H1 (cell line): ENCODE measurements around the gene VEPH1. TPM values are rescaled to one million over a fixed set of nuclear protein-coding genes. Genes with fewer than 3 reads are reported as not detected.

Experiments used
- CTCF ChIA-PET: fragments of 300-600 bp; sonication (Branson Sonifier 250); formaldehyde crosslinking; loops from one replicate; lab custom pipeline; 2021; ENCODE audit not compliant: partially characterized antibody; lab: Charles Lee
- POLR2A ChIA-PET: fragments of 300-600 bp; sonication (Branson Sonifier 250); formaldehyde crosslinking; loops from one replicate; lab custom pipeline; 2021; ENCODE audit warnings: inconsistent platforms; ENCODE audit not compliant: partially characterized antibody; lab: Charles Lee
- DNase-seq, 2 experiments: peaks; one replicate each; pipeline versions ENCODE4 v3.0.0 to v3.0.0-alpha.2; 2010 to 2022; ENCODE audit warnings: low spot score in 2 of 2, low read depth in 1 of 2, mixed read lengths in 1 of 2
- FAIRE-seq: peaks from 2 replicates; lab custom pipeline; 2011; peaks lifted over from hg19 to GRCh38; lab: Jason Lieb, UNC
- H2AFZ ChIP-seq: 2 replicates; pipeline ENCODE4 v1.8.1; 2012; ENCODE audit warnings: low read length, inconsistent platforms
- H2AK5ac ChIP-seq: 2 replicates; pipeline ENCODE4 v1.6.1; 2013; ENCODE audit warnings: low read depth, low read length
- H2BK120ac ChIP-seq: replicated peaks from 2 replicates; pipeline ENCODE3; 2013; ENCODE audit warnings: low read depth, low read length, inconsistent platforms
- H2BK12ac ChIP-seq: 2 replicates; pipeline ENCODE4 v1.6.1; 2013; ENCODE audit warnings: low read depth, low read length
- H2BK15ac ChIP-seq: 2 replicates; pipeline ENCODE4 v1.6.1; 2013; ENCODE audit warnings: low read length
- H2BK20ac ChIP-seq: 2 replicates; pipeline ENCODE4 v1.6.1; 2013; ENCODE audit warnings: low read length
- H2BK5ac ChIP-seq: 2 replicates; pipeline ENCODE4 v1.6.1; 2013; ENCODE audit warnings: low read depth, low read length
- H3K14ac ChIP-seq: 2 replicates; pipeline ENCODE4 v1.6.1; 2013; ENCODE audit warnings: inconsistent platforms; ENCODE audit not compliant: insufficient read length
- H3K18ac ChIP-seq: 2 replicates; pipeline ENCODE4 v1.6.1; 2013; ENCODE audit warnings: low read length; ENCODE audit errors: extremely low read depth
- H3K23ac ChIP-seq: 2 replicates; pipeline ENCODE4 v1.6.1; 2013; ENCODE audit warnings: inconsistent platforms; ENCODE audit not compliant: insufficient read length
- H3K23me2 ChIP-seq: 2 replicates; pipeline ENCODE4 v1.6.1; 2013; ENCODE audit warnings: low read depth, low read length
- H3K27ac ChIP-seq: 2 replicates; pipeline ENCODE4 v1.6.1; 2011; ENCODE audit warnings: low read depth, low read length, inconsistent platforms
- H3K27me3 ChIP-seq, 4 experiments: replicated peaks in 1 of 4; 1 replicate in 1 of 4; 2 replicates in 3 of 4; pipeline versions ENCODE4 v1.6.1 to v1.8.1; 2011 to 2013; ENCODE audit warnings: low read length in 3 of 4, mild to moderate bottlenecking in 3 of 4, inconsistent platforms in 2 of 4, mixed read lengths in 2 of 4, moderate library complexity in 1 of 4; ENCODE audit not compliant: control insufficient read depth in 3 of 4, insufficient read depth in 3 of 4; ENCODE audit errors: extremely low read depth in 1 of 4
- H3K36me3 ChIP-seq, 4 experiments: 2 replicates each; pipeline versions ENCODE4 v1.6.1 to v1.8.1; 2011 to 2013; ENCODE audit warnings: mild to moderate bottlenecking in 4 of 4, low read length in 3 of 4, moderate library complexity in 2 of 4, control low read depth in 1 of 4, inconsistent platforms in 1 of 4; ENCODE audit not compliant: insufficient read depth in 4 of 4, control insufficient read depth in 2 of 4
- H3K4ac ChIP-seq: replicated peaks from 2 replicates; pipeline ENCODE3; 2013; ENCODE audit warnings: low read length, low read depth, mixed read lengths, inconsistent platforms; ENCODE audit not compliant: insufficient read length
- H3K4me1 ChIP-seq, 4 experiments: replicated peaks in 1 of 4; 1 replicate in 1 of 4; 2 replicates in 3 of 4; pipeline versions ENCODE4 v1.6.1 to v1.8.1; 2011 to 2013; ENCODE audit warnings: low read length in 3 of 4, inconsistent platforms in 2 of 4, mixed read lengths in 1 of 4; ENCODE audit not compliant: insufficient read depth in 4 of 4, control insufficient read depth in 3 of 4
- H3K4me2 ChIP-seq, 2 experiments: 2 replicates each; pipeline versions ENCODE4 v1.6.1 to v1.8.1; 2011 to 2013; ENCODE audit warnings: low read depth in 2 of 2, low read length in 2 of 2, control low read depth in 1 of 2, inconsistent platforms in 1 of 2, mild to moderate bottlenecking in 1 of 2; ENCODE audit not compliant: insufficient read depth in 1 of 2
- H3K4me3 ChIP-seq, 4 experiments: fragments of 200-600, 300-600 bp in 1 of 4; sonication (generic), shearing (Covaris generic), sonication (Bioruptor Twin) in 1 of 4; 2 replicates each; pipeline versions ENCODE4 v1.5.1 to v1.8.1; 2011 to 2016; ENCODE audit warnings: low read length in 4 of 4, low read depth in 3 of 4, control low read depth in 2 of 4, inconsistent platforms in 2 of 4, mild to moderate bottlenecking in 2 of 4, mixed read lengths in 1 of 4, moderate library complexity in 1 of 4; ENCODE audit not compliant: insufficient read depth in 2 of 4; ENCODE audit errors: extremely low read depth in 1 of 4
- H3K56ac ChIP-seq: replicated peaks from 2 replicates; pipeline ENCODE3; 2013; ENCODE audit warnings: low read depth, mild to moderate bottlenecking, mixed read lengths, low read length, inconsistent platforms; ENCODE audit not compliant: insufficient read length
- H3K79me1 ChIP-seq: 2 replicates; pipeline ENCODE4 v1.6.1; 2013; ENCODE audit warnings: low read depth, low read length, control low read depth
- H3K79me2 ChIP-seq, 2 experiments: 2 replicates each; pipeline versions ENCODE4 v1.6.1 to v1.8.1; 2012 to 2013; ENCODE audit warnings: low read length in 2 of 2, mild to moderate bottlenecking in 2 of 2, inconsistent platforms in 1 of 2; ENCODE audit not compliant: insufficient read depth in 2 of 2, control insufficient read depth in 1 of 2
- H3K9ac ChIP-seq, 4 experiments: replicated peaks in 1 of 4; 1 replicate in 1 of 4; 2 replicates in 3 of 4; pipeline versions ENCODE4 v1.6.1 to v1.8.1; 2011 to 2013; ENCODE audit warnings: low read depth in 3 of 4, low read length in 3 of 4, control low read depth in 2 of 4, mild to moderate bottlenecking in 2 of 4, moderate library complexity in 2 of 4, inconsistent platforms in 1 of 4; ENCODE audit errors: extremely low read depth in 1 of 4
- H3K9me3 ChIP-seq, 2 experiments: 2 replicates each; pipeline versions ENCODE4 v1.6.1 to v1.8.1; 2012 to 2013; ENCODE audit warnings: mild to moderate bottlenecking in 2 of 2, moderate library complexity in 2 of 2, control low read depth in 1 of 2, inconsistent platforms in 1 of 2, low read depth in 1 of 2, low read length in 1 of 2, mixed read lengths in 1 of 2; ENCODE audit not compliant: insufficient read depth in 2 of 2
- H4K20me1 ChIP-seq, 2 experiments: replicated peaks in 1 of 2; 2 replicates each; pipeline versions ENCODE3 to v1.8.1; 2011 to 2013; ENCODE audit warnings: inconsistent platforms in 2 of 2, low read length in 2 of 2, mild to moderate bottlenecking in 1 of 2; ENCODE audit not compliant: insufficient read depth in 2 of 2, control insufficient read depth in 1 of 2
- H4K5ac ChIP-seq: 2 replicates; pipeline ENCODE4 v1.6.1; 2013; ENCODE audit warnings: low read length, low read depth, mixed read lengths, inconsistent platforms; ENCODE audit not compliant: insufficient read length
- H4K8ac ChIP-seq: 2 replicates; pipeline ENCODE4 v1.8.0; 2013; ENCODE audit warnings: mild to moderate bottlenecking, moderate library complexity, low read length, inconsistent platforms; ENCODE audit not compliant: insufficient read depth; ENCODE audit errors: extremely low read depth
- H4K91ac ChIP-seq: replicated peaks from 2 replicates; pipeline ENCODE3; 2013; ENCODE audit warnings: low read length, mixed read lengths, inconsistent platforms; ENCODE audit not compliant: insufficient read length
- EGR1 ChIP-seq: IDR thresholded peaks from 2 replicates; pipeline ENCODE4 v1.6.1; 2011; ENCODE audit warnings: low read depth, low read length, borderline replicate concordance
- HDAC6 ChIP-seq: IDR thresholded peaks from one replicate; pipeline ENCODE4 v1.7.1; 2012; ENCODE audit warnings: low read depth, mild to moderate bottlenecking, inconsistent platforms, low read length, moderate library complexity
- JUN ChIP-seq: IDR thresholded peaks from 2 replicates; pipeline ENCODE4 v1.6.1; 2011; ENCODE audit warnings: low read depth, mild to moderate bottlenecking, improper control_type of control experiment, low read length
- RAD21 ChIP-seq, 2 experiments: IDR thresholded peaks in 1 of 2; conservative IDR thresholded peaks in 1 of 2; 2 replicates each; pipeline ENCODE4 v1.6.1; 2011; ENCODE audit warnings: low read depth in 2 of 2, low read length in 2 of 2, improper control_type of control experiment in 1 of 2, inconsistent platforms in 1 of 2, mild to moderate bottlenecking in 1 of 2, moderate library complexity in 1 of 2
- RXRA ChIP-seq: IDR thresholded peaks from 2 replicates; pipeline ENCODE4 v1.6.1; 2011; ENCODE audit warnings: low read depth, mild to moderate bottlenecking, low read length, moderate library complexity; ENCODE audit not compliant: insufficient read depth
- SIRT6 ChIP-seq: IDR thresholded peaks from one replicate; pipeline ENCODE4 v1.7.1; 2012; ENCODE audit warnings: low read length, inconsistent platforms
- WGBS, 2 experiments: shearing (Covaris generic) in 1 of 2; methylation state at CpG; one replicate each; pipeline versions ENCODE4 v1.1.6 to v1.1.7; 2013 to 2015; ENCODE audit warnings: low lambda C conversion rate in 2 of 2, mixed read lengths in 2 of 2, inconsistent platforms in 1 of 2, low coverage in 1 of 2, missing lambda C conversion rate in 1 of 2; ENCODE audit not compliant: insufficient replicate concordance in 2 of 2, insufficient coverage in 1 of 2, insufficient read length in 1 of 2; ENCODE audit errors: extremely low coverage in 1 of 2, missing lambda C conversion rate in 1 of 2; 5-methylcytosine and 5-hydroxymethylcytosine counted together
- polyA plus RNA-seq, 7 experiments: library from polyadenylated mRNA; depleted of rRNA in 3 of 7; stranded (reverse) in 5 of 7; unstranded in 2 of 7; fragments of >200 nt in 5 of 7; fragments of 200-250 nt in 2 of 7; gene quantifications; 1 replicate in 5 of 7; 2 replicates in 1 of 7; 4 replicates in 1 of 7; pipeline versions ENCODE4 v1.2.1 to v1.2.3, GENCODE V29; 2011 to 2013; ENCODE audit warnings: missing spikeins in 2 of 7, mixed read lengths in 2 of 7
- total RNA-seq: library from RNA; stranded (reverse); fragmentation: NEBNext Ultra II Directional; extraction: Animal tissue kit (Norgen Biotek cat#: 25700); gene quantifications from 2 replicates; pipeline ENCODE4 v1.2.1, GENCODE V29; 2021

VEPH1 gene
- total and polyA plus RNA-seq, 2 of the 8 experiments (the other 6 are each of a cell fraction or from before 2014, with no cell fraction given) = 12.0 to 18.3 TPM

- ChIA-PET POLR2A (no interaction called here), CTCF (no interaction called here)
- no peaks in the 10 kb centered on the region for H3K79me1 ChIP-seq
- no peak overlapping the region for H4K5ac ChIP-seq
- no peaks in the 10 kb centered on the region; a peak in 1 of 7 replicates for H3K4me1 ChIP-seq
- no peak overlapping the region for H4K91ac ChIP-seq
- no peak overlapping the region for H3K9ac ChIP-seq
- no peaks in the 10 kb centered on the region for H4K20me1 ChIP-seq
- 85% methylated on average over 2 of the region's 2 CpGs; no CpG with 5 or more reads in 1 of the 2 experiments for WGBS, 2 experiments
- no peak overlapping the region for H3K27ac ChIP-seq
- H2BK5ac ChIP-seq = no peak overlapping the region
- no peak overlapping the region for H2BK15ac ChIP-seq
- H3K56ac ChIP-seq = no peak overlapping the region
- H3K4me2 ChIP-seq = no peak overlapping the region
- no peak overlapping the region for H2BK120ac ChIP-seq
- no peak overlapping the region for H3K4ac ChIP-seq
- no peaks in the 10 kb centered on the region for H3K79me2 ChIP-seq
- no peaks in the 10 kb centered on the region for H3K9me3 ChIP-seq
- H3K27me3 ChIP-seq = no peaks in the 10 kb centered on the region
- no peak overlapping the region for H3K4me3 ChIP-seq
- H3K14ac ChIP-seq = no peak overlapping the region
- H3K18ac ChIP-seq = no peak overlapping the region
- no peak overlapping the region for H3K23ac ChIP-seq
- H2BK20ac ChIP-seq = no peak overlapping the region
- H2BK12ac ChIP-seq = no peak overlapping the region
- H2AFZ ChIP-seq = no peak overlapping the region
- no peak for TF ChIP-seq RXRA
- TF ChIP-seq JUN = no peak
- no peak for TF ChIP-seq EGR1
- no peak for TF ChIP-seq RAD21 (IDR thresholded peaks at IDR 0.05 in 1 of 2, conservative IDR thresholded peaks at IDR 0.05 in 1 of 2; ENCODE audit: low read depth in 2 of 2, low read length in 2 of 2)
- no peak for TF ChIP-seq HDAC6
- no peak for TF ChIP-seq SIRT6
- DNase-seq (no peak), FAIRE-seq (no peak)
- no peak overlapping the region for H4K8ac ChIP-seq
- H3K23me2 ChIP-seq = no peaks in the 10 kb centered on the region
- no peak overlapping the region for H2AK5ac ChIP-seq
- H3K36me3 ChIP-seq = peaks cover 0 to 2% (median 0%) of the 10 kb centered on the region in 4 experiments; a peak in 1 of 8 replicates
Measured at GRCh38 chr3:157491136-157491535, 12.1 kb downstream of the VEPH1 start.
